HepG2 (cell line): Measurements from ENCODE around the gene VPS54. TPM values are rescaled to one million over a fixed set of nuclear protein-coding genes. Genes with fewer than 3 reads are reported as not detected.

Experiments used
- CC2D1A ChIP-seq: sonication (generic); formaldehyde crosslinking; IDR thresholded peaks from 2 replicates; pipeline ENCODE4 v1.8.1; 2023; ENCODE audit warnings: mild to moderate bottlenecking, missing genetic modification reagents
- CCDC6 ChIP-seq: sonication (generic); formaldehyde crosslinking; IDR thresholded peaks from 2 replicates; pipeline ENCODE4 v1.8.1; 2022; ENCODE audit warnings: mild to moderate bottlenecking, missing genetic modification reagents, moderate library complexity
- CEBPG ChIP-seq: IDR thresholded peaks from 2 replicates; pipeline ENCODE4 v1.6.1; 2016
- E2F1 ChIP-seq: sonication (generic); formaldehyde crosslinking; IDR thresholded peaks from 2 replicates; pipeline ENCODE4 v1.5.0; 2020; ENCODE audit warnings: missing genetic modification reagents
- EED ChIP-seq: sonication (generic); formaldehyde crosslinking; IDR thresholded peaks from 2 replicates; pipeline ENCODE4 v1.5.0; 2020; ENCODE audit warnings: mild to moderate bottlenecking, missing genetic modification reagents
- ETV6 ChIP-seq: sonication (generic); formaldehyde crosslinking; conservative IDR thresholded peaks from 2 replicates; pipeline ENCODE4 v1.4.0; 2020; ENCODE audit warnings: missing genetic modification reagents
- FOXJ3 ChIP-seq: sonication (generic); formaldehyde crosslinking; IDR thresholded peaks from 2 replicates; pipeline ENCODE4 v1.4.0; 2020; ENCODE audit warnings: missing genetic modification reagents, mild to moderate bottlenecking, borderline replicate concordance
- FUBP1 ChIP-seq: sonication (generic); formaldehyde crosslinking; IDR thresholded peaks from 2 replicates; pipeline ENCODE4 v1.5.1; 2020; ENCODE audit warnings: missing genetic modification reagents, mild to moderate bottlenecking, borderline replicate concordance
- RARA ChIP-seq: IDR thresholded peaks from 2 replicates; pipeline ENCODE4 v1.6.1; 2016; ENCODE audit warnings: missing genetic modification reagents, missing compliant biosample characterization
- RNF2 ChIP-seq: fragments of 450-650 bp; conservative IDR thresholded peaks from 2 replicates; pipeline ENCODE4 v1.6.1; 2016; ENCODE audit warnings: low read depth
- SUZ12 ChIP-seq: fragments of 150-350 bp; IDR thresholded peaks from 2 replicates; pipeline ENCODE4 v1.6.1; 2014; ENCODE audit warnings: low read depth, low read length
- TGIF2 ChIP-seq: IDR thresholded peaks from 2 replicates; pipeline ENCODE4 v1.6.1; 2016; ENCODE audit warnings: control low read depth, missing compliant biosample characterization
- THAP9 ChIP-seq: sonication (generic); formaldehyde crosslinking; IDR thresholded peaks from 2 replicates; pipeline ENCODE4; 2020; ENCODE audit warnings: missing genetic modification reagents, mild to moderate bottlenecking, borderline replicate concordance
- THYN1 ChIP-seq: sonication (generic); formaldehyde crosslinking; IDR thresholded peaks from 2 replicates; pipeline ENCODE4 v1.8.1; 2023; ENCODE audit warnings: low read depth, mild to moderate bottlenecking, moderate library complexity, missing genetic modification reagents, borderline replicate concordance
- ZNF260 ChIP-seq: sonication (generic); formaldehyde crosslinking; IDR thresholded peaks from 2 replicates; pipeline ENCODE4 v1.4.0; 2020; ENCODE audit warnings: missing genetic modification reagents, low read depth, mild to moderate bottlenecking, borderline replicate concordance
- ZNF282 ChIP-seq: fragments of 450-650 bp; IDR thresholded peaks from 2 replicates; pipeline ENCODE4 v1.6.1; 2018; ENCODE audit not compliant: partially characterized antibody
- ZNF3 ChIP-seq: IDR thresholded peaks from 2 replicates; pipeline ENCODE4 v1.7.0; 2017; ENCODE audit warnings: inconsistent platforms
- ZNF501 ChIP-seq: sonication (generic); formaldehyde crosslinking; IDR thresholded peaks from 2 replicates; pipeline ENCODE4 v1.5.1; 2020; ENCODE audit warnings: mild to moderate bottlenecking, moderate library complexity, missing genetic modification reagents
- ZNF557 ChIP-seq: sonication (generic); formaldehyde crosslinking; IDR thresholded peaks from 2 replicates; pipeline ENCODE4 v1.4.0; 2020; ENCODE audit warnings: missing genetic modification reagents
- ZNF7 ChIP-seq: IDR thresholded peaks from 2 replicates; pipeline ENCODE4 v1.6.1; 2016; ENCODE audit warnings: missing biosample characterization, missing genetic modification reagents
- ZNF749 ChIP-seq: sonication (generic); formaldehyde crosslinking; IDR thresholded peaks from 2 replicates; pipeline ENCODE4 v1.8.0; 2022; ENCODE audit warnings: mild to moderate bottlenecking, missing genetic modification reagents, moderate library complexity, borderline replicate concordance
- ZNF761 ChIP-seq: sonication (generic); formaldehyde crosslinking; conservative IDR thresholded peaks from 2 replicates; pipeline ENCODE4 v1.4.0; 2020; ENCODE audit warnings: mild to moderate bottlenecking, missing genetic modification reagents
- ZNF772 ChIP-seq: sonication (generic); formaldehyde crosslinking; IDR thresholded peaks from 2 replicates; pipeline ENCODE4 v1.5.0; 2020; ENCODE audit warnings: mild to moderate bottlenecking, missing genetic modification reagents
- ZNF773 ChIP-seq: sonication (generic); formaldehyde crosslinking; IDR thresholded peaks from 2 replicates; pipeline ENCODE4 v1.4.0; 2020; ENCODE audit warnings: missing genetic modification reagents, borderline replicate concordance
- ZSCAN5A ChIP-seq: sonication (generic); formaldehyde crosslinking; IDR thresholded peaks from 2 replicates; pipeline ENCODE4 v1.8.0; 2022; ENCODE audit warnings: mild to moderate bottlenecking, missing genetic modification reagents, borderline replicate concordance
- polyA plus RNA-seq, 8 experiments: library from polyadenylated mRNA; depleted of rRNA in 3 of 8; stranded (reverse) in 7 of 8; unstranded in 1 of 8; fragments of >200 nt; fragmentation: Illumina TruSeq in 4 of 8; extraction: Trizol in 4 of 8; gene quantifications; 2 replicates each; pipeline versions ENCODE4 v1.2.1 to v1.2.3, GENCODE V29; 2011 to 2016; ENCODE audit warnings: low read depth in 4 of 8, missing spikeins in 1 of 8, mixed read lengths in 1 of 8; ENCODE audit not compliant: insufficient read depth in 1 of 8
- total RNA-seq, 5 experiments: library from RNA; depleted of rRNA; stranded (reverse); fragments of >200 nt; fragmentation: Illumina TruSeq; extraction: Trizol; gene quantifications; 2 replicates each; pipeline ENCODE4 v1.2.3, GENCODE V29; 2016; ENCODE audit warnings: low read depth in 1 of 5

Gene VPS54
- total and polyA plus RNA-seq, 2 of the 13 experiments (the other 11 are each of a cell fraction or from before 2014, with no cell fraction given): 64.7 to 77.5 TPM

GRCh38 chr2:64024259-64024949, 5.2 kb upstream of the VPS54 start (continued):
- TF ChIP-seq ETV6 (CRISPR knock-in tag): no peak
- TF ChIP-seq CC2D1A (CRISPR knock-in tag): no peak
- no peak for TF ChIP-seq ZNF557 (CRISPR knock-in tag)
- no peak; the same call in 1 of the 2 replicates for TF ChIP-seq ZNF3 (CRISPR knock-in tag)
- no peak for TF ChIP-seq ZNF749 (CRISPR knock-in tag)
- TF ChIP-seq ZNF761 (CRISPR knock-in tag): no peak
- no peak for TF ChIP-seq FUBP1 (CRISPR knock-in tag)
- TF ChIP-seq ZNF260 (CRISPR knock-in tag): no peak
- TF ChIP-seq ZNF501: no peak
- TF ChIP-seq ZNF772: no peak
- no peak for TF ChIP-seq RNF2
- TF ChIP-seq THAP9 (CRISPR knock-in tag): no peak
- TF ChIP-seq CEBPG: no peak; the same call in none of the 2 replicates
- TF ChIP-seq ZNF282: no peak
- no peak for TF ChIP-seq SUZ12
- TF ChIP-seq FOXJ3: peak; percentile 87; the same call in 1 of the 2 replicates
- TF ChIP-seq CCDC6 (CRISPR knock-in tag): no peak
- TF ChIP-seq THYN1 (CRISPR knock-in tag): no peak
- TF ChIP-seq ZNF773: no peak
- TF ChIP-seq TGIF2 (CRISPR knock-in tag): peak; percentile 65; the same call in 1 of the 2 replicates
- TF ChIP-seq E2F1 (CRISPR knock-in tag): no peak
- no peak for TF ChIP-seq EED (CRISPR knock-in tag)
- TF ChIP-seq ZSCAN5A (CRISPR knock-in tag): no peak
- no peak for TF ChIP-seq ZNF7 (CRISPR knock-in tag)
- peak; percentile 75 for TF ChIP-seq RARA (CRISPR knock-in tag)
